ENCODE measurements around the gene PDE8A.
"Not testable (repeated sequence)": the region's sequence is repeated elsewhere in the genome, so short reads cannot be mapped to it uniquely, and the experiment has no call there.

Gene PDE8A

GRCh38 chr15:84992157-84992944 is 10.7 kb downstream of the PDE8A start:
- DNase-seq = peak; percentile 46 to 57

GRCh38 chr15:84996055-84996454 is 14.4 kb downstream of the PDE8A start:
- no peak for DNase-seq

- DNase-seq = not testable (repeated sequence)
These were observed 15.1 kb downstream of the PDE8A start for GRCh38 chr15:84996714-84997113.

GRCh38 chr15:84997214-84997613 is 15.6 kb downstream of the PDE8A start:
- not testable (repeated sequence) for DNase-seq

GRCh38 chr15:85000189-85000864 is 18.7 kb downstream of the PDE8A start:
- DNase-seq = no peak

GRCh38 chr15:85000937-85001336 is 19.3 kb downstream of the PDE8A start:
- no peak for DNase-seq

- DNase-seq = no peak
These were observed 20.9 kb downstream of the PDE8A start for GRCh38 chr15:85002517-85002916.

GRCh38 chr15:85003593-85004312 is 22.1 kb downstream of the PDE8A start:
- DNase-seq = no peak

- DNase-seq = no peak
These were observed 22.9 kb downstream of the PDE8A start for GRCh38 chr15:85004550-85004949.

GRCh38 chr15:85005319-85005718 is 23.7 kb downstream of the PDE8A start:
- DNase-seq = no peak

- no peak for DNase-seq
These were observed 24.1 kb downstream of the PDE8A start for GRCh38 chr15:85005746-85006145.

GRCh38 chr15:85006201-85006600 is 24.5 kb downstream of the PDE8A start:
- no peak for DNase-seq

GRCh38 chr15:85006655-85007054 is 25.0 kb downstream of the PDE8A start:
- DNase-seq = no peak

GRCh38 chr15:85007137-85007536 is 25.5 kb downstream of the PDE8A start:
- no peak for DNase-seq

- no peak for DNase-seq
These were observed 26.2 kb downstream of the PDE8A start for GRCh38 chr15:85007741-85008397.

- no peak for DNase-seq
These were observed 27.0 kb downstream of the PDE8A start for GRCh38 chr15:85008474-85009260.

- DNase-seq = no peak
These were observed 27.8 kb downstream of the PDE8A start for GRCh38 chr15:85009435-85009834.

GRCh38 chr15:85010071-85010385 is 28.4 kb downstream of the PDE8A start:
- no peak for DNase-seq

GRCh38 chr15:85010386-85011159 is 28.9 kb downstream of the PDE8A start:
- DNase-seq = no peak

GRCh38 chr15:85011160-85011571 is 29.5 kb downstream of the PDE8A start:
- no peak for DNase-seq

GRCh38 chr15:85011724-85012123 is 30.1 kb downstream of the PDE8A start:
- not testable (repeated sequence) for DNase-seq

- no peak for DNase-seq
These were observed 32.1 kb downstream of the PDE8A start for GRCh38 chr15:85013785-85014184.
